HCEC 1CT (cell line): Measurements from ENCODE around the gene PRSS35.
"Not testable (repeated sequence)": the region's sequence is repeated elsewhere in the genome, so short reads cannot be mapped to it uniquely, and the experiment has no call there.

Experiments used
- DNase-seq: peaks from one replicate; pipeline ENCODE4 v3.0.0-alpha.2; 2017

PRSS35 gene, protein sequence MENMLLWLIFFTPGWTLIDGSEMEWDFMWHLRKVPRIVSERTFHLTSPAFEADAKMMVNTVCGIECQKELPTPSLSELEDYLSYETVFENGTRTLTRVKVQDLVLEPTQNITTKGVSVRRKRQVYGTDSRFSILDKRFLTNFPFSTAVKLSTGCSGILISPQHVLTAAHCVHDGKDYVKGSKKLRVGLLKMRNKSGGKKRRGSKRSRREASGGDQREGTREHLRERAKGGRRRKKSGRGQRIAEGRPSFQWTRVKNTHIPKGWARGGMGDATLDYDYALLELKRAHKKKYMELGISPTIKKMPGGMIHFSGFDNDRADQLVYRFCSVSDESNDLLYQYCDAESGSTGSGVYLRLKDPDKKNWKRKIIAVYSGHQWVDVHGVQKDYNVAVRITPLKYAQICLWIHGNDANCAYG

DNA sequence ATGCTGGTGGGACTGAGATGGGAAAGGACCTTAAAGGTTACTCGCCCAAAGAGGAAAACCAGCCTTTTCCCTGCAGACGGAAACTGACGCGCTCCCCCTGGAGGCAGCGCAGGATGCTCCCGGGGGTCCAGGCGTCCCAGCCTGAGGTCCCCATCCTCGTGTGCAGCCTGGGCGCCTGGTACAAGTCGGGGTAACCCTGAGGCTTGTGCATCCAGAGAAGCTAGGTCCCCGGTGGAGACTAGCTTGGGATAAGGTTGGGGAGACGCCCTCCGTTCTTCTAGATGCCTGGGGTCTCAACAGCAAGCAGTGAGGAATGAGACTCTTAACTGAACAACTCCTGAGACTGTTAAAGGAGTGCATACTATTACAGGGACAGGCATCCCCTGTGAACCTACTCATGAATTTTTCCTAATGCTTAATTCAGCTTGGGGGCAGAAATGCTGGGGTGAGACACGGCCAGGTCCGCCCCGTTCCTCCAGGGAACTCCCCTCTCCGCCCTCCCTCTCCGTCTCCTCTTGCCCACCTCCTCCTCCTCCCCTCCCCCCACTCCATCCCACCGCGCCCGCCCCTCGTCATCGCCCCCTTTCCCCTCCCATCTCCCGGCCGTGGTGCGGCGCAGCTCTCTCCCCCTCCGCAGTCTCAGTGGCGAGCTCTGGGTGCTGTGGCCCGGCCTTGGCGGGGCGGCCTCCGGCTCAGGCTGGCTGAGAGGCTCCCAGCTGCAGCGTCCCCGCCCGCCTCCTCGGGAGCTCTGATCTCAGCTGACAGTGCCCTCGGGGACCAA, at the start of gene PRSS35:
Gene PRSS35, plus strand, starts transcription at position 634 of the 781 bp plus-strand sequence. CDS start 10,908 bp downstream, outside the sequence.
- peak; percentile 26 for DNase-seq

DNA sequence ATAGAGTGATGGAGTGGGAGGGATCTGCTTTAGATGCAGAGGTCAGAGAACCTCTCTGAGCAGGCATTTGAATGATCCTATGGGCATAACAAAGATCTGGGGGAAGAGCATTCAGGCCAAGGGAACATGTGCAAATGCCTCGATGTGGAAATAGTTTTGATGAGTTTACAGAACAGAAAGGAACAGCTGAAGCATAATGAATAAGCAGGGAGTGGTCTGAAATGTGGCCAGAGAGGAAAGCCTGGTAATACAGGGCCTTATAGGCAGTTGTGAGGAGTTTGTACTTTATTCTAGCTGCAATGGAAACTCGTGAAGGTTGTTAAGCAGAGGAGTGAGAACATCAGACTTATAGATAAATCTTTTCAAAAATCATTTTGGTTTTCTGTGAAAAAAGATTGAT, 48.4 kb upstream of the PRSS35 start:
- DNase-seq = peak; percentile 51

DNA sequence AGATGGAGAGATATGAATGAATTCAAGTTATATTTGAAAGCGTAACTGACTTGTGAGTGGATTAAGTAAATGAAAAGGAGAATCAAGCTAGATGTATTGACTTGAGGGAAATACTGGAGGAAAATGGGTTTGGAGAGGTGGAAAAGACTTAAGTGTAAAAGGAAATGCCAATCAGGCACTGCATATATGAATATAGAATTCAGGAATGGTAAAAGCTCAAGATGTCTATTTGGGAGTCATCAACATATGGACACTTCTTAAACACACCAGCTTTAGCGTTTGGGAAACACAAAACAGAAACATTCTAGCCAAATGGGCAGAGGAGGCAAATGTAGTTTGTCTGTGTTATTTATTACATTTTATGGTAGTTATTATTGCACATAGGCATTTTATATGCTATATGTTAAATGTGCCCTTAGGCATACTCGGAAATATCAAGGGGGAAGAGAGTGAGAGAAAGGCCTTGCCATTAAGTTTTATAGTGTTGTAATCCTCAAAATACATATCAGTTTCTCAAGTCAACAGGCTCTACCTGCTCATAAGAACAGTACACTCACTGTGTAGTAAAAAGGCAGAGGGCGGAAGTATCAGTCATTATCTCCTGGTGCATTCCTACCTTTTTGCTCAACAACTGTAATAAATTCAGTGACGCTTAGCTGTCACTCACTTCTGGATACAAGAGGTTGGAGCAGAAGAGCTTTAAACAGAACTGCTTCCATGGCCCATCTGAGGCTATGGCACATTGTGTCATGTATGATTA, 47.8 kb upstream of the PRSS35 start:
- DNase-seq = no peak

DNA sequence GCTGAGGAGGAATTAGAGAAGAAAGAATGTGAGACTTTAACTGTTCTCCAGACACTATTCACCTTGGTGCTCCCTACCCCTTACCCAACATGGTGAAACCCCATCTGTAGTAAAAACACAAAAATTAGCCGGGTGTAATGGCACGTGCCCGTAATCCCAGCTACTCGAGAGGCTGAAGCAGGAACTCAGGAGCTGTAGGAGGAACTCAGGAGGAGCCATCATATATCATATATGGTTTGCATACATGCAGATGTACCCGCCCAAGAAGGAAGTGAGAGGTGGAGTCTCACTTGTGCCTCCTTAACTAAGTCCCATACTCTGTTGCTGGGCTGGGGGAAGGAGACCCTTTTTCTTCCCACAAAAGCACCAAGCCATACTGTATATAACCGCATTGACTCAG, 46.0 kb upstream of the PRSS35 start:
- DNase-seq = no peak

DNA sequence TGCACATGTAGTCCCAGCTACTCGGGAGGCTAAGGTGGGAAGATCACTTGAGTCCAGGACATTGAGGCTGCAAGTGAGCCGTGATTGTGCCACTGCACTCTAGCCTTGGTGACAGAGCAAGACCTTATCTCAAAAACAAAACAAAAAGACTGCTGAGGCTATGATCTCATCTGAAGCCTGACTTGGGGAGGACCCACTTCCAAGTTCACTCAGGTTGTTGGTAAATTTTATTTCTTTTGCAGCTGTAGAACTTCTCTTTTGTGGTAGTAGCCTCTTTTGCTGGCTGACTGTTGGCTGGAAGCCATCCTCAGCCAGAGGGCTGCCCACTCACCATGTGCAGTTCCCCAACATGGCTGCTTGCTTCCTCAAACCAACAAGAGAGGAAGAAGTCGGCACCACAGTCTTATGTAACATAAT, 44.7 kb upstream of the PRSS35 start:
- DNase-seq = no peak

DNA sequence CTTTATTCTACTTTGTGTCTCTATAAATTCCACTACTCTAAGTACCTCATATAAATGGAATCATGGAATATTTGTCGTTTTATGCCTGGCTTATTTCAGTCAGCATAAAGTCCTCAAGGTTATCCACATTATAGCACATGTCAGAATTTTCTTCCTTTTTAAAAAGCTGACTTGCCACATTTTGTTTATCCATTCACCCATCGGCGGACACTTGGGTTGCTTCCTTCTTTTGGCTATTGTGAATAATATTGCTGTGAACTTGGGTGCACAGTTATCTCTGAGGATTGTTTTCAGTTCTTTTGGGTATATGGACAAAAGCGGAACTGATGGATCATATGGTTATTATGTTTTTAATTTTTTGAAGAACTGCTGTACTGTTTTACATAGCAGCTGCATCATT, 42.3 kb upstream of the PRSS35 start:
- DNase-seq = no peak

DNA sequence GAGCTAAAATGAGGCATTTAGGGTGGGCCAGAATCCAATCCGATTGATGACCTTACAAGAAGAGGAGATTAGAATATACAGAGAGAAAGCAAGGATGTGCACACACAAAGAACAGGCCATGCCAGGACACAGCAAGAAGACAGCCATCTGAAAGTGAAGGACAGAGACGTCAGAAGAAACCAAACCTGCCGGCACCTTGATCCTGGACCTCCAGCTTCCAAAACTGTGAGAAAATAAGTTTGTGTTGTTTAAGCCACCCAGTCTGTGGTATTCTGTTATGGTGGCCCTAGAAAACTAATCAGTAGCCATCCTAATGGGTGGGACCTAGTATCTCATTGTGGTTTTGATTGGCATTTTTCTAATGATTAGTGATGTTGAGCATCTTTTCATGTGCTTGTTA, 41.7 kb upstream of the PRSS35 start:
- no peak for DNase-seq

DNA sequence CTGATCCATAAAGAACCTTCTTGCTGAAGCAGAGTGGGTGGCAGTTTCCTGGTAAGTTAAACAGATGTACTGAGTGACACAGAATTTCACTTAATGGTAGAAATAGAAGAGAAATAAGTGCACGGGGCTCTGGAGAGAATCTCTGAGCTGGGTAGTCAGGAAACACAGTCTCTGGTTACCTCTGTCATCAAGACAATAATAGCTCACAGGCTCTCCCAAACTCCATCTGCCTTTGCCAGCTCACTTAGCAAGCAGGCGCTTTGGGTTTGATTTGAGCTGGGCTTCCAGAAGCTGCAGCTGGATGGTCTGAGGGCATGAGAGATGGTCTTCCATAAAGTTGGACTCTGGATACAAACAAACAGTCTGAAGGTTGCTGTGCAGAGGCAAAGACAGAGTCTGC, 39.6 kb upstream of the PRSS35 start:
- DNase-seq = no peak

DNA sequence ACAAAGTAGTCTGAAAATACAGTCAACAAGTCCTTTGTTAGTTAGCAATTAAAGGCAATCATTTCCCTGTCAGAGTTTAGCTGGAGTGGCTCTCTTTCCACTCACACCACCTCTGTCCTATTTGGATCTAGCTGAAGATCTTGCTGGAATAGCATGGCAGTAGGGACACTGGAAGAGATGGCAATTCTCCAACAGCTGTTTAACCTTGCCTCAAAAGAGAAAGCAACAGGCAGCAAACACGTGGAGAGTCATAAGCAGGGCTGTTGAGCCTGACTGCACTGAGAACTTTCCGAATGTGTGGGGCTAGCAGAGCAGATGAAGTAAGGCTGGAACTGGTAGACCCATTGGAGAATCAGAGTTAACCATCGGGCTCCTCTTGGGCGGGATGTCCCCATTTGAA, 38.0 kb upstream of the PRSS35 start:
- DNase-seq = no peak

DNA sequence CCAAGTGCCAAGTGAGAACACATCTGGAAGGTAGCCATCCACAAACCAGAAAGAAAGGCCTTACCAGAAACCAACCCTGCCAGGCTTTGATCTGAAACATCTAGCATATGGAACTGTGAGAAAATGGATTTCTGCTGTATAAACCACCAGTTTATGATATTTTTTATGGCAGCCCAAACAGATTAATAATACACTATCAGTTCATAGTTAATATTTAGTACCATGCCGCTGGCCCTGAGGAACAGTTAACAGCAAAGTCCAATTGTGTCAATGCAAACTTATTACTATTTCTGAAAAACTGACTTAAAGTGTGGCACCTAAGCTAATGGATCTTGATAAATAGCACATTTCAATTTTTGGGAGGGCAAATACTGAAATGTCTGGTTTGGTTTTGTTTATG, 35.4 kb upstream of the PRSS35 start:
- DNase-seq = no peak

DNA sequence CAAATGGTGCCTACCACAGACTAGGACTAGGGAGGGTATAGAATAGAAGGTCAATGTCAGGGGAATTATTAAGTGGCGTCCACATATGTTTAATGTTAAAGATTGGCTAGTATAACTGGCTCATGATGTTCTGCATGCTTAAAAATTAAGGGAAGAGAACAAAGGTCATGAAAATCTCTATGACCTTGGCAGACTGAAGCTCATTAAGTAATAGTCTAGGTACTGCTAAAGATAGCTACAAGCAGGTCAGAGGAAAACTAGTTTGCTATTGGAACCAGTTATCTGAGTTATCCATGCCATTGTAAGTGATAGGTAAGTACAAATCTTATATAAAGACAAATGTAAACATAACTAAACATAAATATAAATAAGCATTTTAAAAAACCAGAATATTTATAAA, 32.9 kb upstream of the PRSS35 start:
- no peak for DNase-seq

DNA sequence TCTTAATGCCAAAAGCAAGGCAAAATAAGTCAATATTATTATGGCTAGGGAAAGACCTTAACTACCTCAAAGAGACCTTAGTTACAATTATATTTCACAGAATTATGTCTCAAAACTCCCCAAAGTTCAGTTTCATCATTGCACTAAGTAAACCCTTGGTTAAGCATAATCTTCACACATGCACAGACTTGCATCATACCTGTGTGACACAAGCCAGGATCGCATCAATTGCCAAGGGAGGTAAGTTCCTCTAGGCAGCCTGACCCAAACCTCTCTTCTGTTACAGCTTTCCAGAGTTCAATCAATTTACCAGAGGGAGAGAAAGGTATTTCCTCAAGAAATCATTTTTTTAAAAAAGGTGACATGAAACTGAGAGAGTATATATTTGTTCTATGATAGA, 31.9 kb upstream of the PRSS35 start:
- no peak for DNase-seq

DNA sequence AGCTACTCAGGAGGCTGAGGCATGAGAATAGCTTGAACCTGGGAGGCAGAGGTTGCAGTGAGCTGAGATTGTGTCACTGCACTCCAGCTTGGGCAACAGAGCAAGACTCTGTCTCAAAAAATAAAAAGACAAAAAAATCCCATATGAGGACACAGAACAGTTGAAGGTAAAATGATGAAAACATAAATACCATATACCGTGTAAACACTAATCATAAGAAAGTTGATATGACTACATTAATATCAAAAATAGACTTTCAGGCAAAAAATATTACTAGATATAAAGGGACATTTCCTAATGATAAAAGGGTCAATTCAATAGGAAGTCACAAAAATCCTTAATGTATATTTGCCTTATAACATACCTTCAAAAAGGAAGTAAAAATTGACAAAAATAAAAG, 30.4 kb upstream of the PRSS35 start:
- not testable (repeated sequence) for DNase-seq

DNA sequence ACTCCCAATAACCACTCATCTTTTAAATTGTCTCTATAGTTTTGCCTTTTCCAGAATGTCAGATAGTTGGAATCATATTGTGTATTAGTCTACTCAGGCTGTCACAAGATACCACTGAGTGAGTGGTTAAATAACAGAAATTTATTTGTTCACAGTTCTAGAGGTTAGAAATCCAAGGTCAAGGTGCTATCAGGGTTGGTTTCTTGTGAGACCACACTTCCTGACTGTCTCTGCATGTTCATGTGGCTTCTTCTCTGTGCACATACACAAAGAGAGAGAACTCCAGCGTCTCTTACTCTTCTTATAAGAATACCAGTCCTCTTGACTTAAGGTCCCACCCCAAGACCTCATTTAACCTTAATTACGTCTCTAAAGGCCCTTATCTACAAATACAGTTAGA, 23.9 kb upstream of the PRSS35 start:
- no peak for DNase-seq

DNA sequence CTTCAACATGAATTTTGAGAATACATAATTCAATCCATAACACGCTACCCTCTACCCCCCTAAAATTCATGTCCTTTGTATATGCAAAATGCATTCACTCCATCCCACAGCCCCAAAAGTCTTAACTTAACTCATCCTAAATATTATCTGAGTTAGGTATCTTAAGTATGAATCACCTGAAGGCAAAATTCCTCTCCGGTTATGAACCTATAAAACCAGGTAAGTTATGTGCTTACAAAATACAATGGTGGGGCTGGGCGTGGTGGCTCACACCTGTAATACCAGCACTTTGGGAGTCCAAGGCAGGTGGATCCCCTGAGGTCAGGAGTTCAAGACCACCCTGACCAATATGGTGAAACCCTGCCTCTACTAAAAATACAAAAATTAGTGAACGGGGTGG, 23.5 kb upstream of the PRSS35 start:
- DNase-seq = no peak

DNA sequence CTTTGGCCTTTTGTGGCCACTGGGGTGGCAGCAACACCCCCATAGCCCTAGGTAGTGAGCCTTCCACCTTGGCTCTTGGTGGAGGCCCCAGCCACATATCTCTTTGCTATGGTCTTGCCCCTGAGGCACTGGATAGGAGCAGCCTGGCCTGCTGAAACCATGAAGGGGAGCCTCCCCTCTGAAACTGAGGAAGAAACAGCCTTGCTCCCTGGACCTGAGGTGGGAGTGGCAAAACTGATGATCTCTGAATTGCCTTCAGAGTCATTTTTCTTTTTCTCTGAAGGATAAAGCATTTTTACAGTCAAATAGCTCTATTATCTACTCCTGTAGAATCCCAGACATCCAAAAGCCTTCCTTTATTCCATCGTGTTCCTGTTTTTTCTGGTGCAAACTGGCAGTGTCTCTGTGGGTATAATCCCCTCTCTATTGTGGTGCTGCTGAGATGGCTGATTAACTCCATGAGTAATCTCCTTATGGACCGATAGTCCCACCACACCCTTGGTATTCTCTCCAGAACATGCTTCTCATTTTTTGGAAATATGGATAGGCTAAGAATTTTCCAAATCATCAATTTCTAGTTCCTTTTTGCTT, 22.0 kb upstream of the PRSS35 start:
- no peak for DNase-seq

DNA sequence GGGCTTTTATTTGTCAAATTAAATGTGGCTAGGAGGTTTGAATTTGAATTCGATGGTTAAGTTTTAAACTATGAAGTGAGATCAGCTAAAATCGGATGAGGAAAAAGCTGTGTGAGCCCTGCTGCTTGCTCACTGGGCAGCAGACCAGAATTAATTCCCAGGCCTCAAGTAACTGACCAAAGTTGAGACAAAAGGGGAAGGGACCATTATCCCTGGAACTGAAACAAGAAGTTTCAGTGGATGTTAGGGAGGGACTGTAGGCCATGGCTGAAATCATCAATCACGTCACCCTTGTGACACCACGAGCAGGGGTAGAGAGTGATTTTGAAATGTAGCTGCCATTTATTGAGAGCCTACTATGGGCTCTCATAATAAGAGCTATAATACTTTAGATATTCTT, 7.0 kb upstream of the PRSS35 start:
- no peak for DNase-seq

DNA sequence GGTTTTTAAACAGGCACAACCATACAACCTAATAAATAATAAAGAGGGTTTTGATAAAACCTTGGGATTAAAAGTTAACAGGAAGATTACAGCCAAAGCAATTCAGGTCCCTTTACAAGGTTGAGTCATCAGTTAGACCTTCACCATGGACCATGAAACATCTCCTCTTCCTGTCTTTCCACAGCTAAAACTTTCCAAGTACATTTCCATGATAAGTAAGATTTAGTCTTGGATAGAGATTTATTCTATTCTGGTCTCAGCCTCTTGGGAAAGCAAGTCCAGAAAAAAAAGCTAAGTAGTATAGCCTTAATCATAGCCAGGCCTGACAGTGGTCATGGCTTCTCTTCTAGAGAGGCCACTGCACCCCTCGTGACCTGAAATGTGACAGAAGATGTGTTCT, 2.9 kb upstream of the PRSS35 start:
- DNase-seq = no peak

DNA sequence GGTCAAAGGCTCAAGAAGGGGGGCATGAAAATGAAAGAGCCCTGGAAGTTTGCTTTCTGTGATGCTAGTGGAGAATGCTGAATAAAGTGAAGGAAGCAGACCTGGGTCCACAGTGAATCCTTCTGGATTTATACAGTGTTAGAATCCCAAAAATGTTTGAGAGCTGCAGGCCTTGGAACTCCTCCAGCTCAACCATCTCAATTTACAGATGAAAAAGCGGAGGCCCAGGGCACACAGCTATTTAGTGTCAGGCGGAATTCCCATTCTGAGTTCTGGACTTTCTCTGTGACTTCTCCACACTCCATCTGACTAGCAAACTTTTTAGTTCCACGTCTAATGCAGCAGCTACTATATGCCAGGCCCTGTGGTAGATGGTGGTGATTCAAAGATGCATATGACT, 1.5 kb upstream of the PRSS35 start:
- no peak for DNase-seq

DNA sequence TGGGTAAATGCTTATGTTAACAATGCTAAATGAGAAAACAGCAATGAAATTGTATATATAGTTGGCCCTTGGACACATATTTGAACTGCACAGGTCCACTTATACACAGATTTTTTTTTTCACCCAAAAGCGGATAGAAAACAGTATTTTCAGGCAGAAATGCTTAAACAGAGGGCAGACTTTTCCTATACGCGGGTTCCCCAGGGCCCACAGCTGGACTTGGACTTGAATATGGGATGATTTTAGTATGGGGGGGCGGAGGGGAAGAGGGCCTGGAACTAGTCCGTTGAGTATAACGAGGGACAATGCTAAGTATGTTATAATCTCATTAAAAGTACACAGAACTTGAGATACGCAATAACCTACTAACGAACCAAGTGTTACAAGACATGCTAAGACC, 1.1 kb upstream of the PRSS35 start:
- no peak for DNase-seq

DNA sequence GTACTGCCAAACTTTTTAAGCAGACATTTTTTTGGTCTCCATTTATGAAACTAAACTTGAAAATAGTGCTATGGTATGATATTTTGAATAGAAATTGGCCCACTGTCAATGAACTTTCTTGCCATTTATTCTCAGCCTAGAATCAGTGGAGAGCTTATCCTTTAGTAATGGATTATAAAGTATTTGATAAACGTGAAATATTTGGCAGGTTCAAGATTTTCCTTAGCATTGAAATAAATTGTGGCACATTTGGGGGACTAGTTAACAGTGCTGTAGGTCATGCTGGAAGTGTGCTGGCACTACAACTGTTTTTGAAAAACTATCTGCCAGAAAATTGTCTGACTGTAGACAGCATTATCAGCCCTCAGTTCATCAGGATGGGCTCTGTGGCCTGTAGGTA, 2.1 kb downstream of the PRSS35 start:
- DNase-seq = no peak

DNA sequence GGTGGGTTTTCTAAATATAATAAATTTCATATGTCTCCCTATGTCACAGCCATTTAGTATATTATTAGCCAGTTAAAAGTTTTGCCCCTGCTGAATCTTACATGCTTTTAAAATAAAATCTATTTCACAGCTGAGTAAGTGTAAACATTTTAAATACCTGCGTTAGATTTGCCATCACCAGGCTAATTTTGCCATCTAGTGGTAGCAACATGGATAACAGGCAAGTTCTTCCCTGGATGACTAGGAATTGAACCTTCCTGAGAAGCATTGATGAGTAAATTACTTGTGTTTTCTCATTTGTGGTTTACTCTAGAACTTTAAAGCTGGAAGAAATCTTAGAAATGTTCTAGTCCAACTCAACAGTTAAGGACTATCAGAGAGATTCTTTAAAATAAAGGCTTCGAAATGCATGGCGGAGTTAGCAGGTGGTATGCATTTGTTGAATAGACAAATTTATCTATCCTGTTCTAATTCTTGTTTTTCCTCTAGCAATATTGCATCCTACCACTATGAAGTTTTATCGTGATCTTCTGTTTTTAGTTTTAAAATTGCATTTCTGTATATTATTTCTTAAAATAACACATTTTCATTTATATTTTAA, 2.6 kb downstream of the PRSS35 start:
- peak; percentile 57 for DNase-seq

DNA sequence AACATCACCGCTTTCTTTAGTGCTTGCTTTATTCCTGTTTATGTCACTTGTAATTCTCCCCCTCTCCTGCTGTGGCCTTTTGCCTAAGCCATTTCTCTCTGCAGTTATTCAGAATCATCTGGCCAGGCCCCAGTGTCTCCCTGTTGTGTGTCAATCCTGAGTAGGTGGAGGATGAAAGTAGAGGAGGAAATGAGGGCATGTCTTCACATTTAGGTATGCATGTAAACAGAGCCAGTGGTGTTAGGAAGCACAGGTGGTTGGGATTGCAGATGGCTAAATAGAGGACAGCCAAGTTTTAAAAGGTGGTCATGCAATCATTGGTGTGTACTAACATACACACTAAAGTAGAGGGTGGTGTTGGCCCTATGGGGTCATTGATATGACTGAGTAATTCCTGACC, 5.2 kb downstream of the PRSS35 start:
- no peak for DNase-seq
